ENCODE results near the gene PACS2. TPM values are rescaled to one million over a fixed set of nuclear protein-coding genes. Genes with fewer than 3 reads are reported as not detected.

The PACS2 gene
- total and polyA plus RNA-seq, 2 donors (not counting 3 experiments of a cell fraction or from before 2014, with no cell fraction given): 52.7 to 86.3 TPM

- peaks cover 21% of the 10 kb centered on the region for H3K4me1 ChIP-seq (ENCODE audit: control insufficient read depth, extremely low read depth, insufficient read depth, low read length)
- H3K79me2 ChIP-seq (ENCODE audit: control insufficient read depth, insufficient read depth, low read length): peaks cover 4% of the 10 kb centered on the region
- DNase-seq (ENCODE audit: low read depth, low spot score) (no peak), FAIRE-seq (no peak)
- CTCF ChIA-PET: interaction anchor here (1.0 to 1.7 kb wide), 2 partner anchors 12 to 205 kb away, joined by 4 to 5 read pairs; no protein-coding TSS in a partner anchor
- H3K36me3 ChIP-seq (ENCODE audit: control insufficient read depth in 2 of 2, extremely low read depth in 1 of 2, insufficient read depth in 2 of 2, low read length in 2 of 2): no peaks in the 10 kb centered on the region
- POLR2A ChIA-PET: interaction anchor here (1.2 kb wide), 1 partner anchor 11 kb away, joined by 3 read pairs; no protein-coding TSS in a partner anchor
- no peak overlapping the region for H2AFZ ChIP-seq (ENCODE audit: low read depth, low read length)
- H4K20me1 ChIP-seq (replicated peaks; ENCODE audit: control insufficient read depth, extremely low read depth, insufficient read depth, low read length): no peaks in the 10 kb centered on the region
- H3K4me2 ChIP-seq (ENCODE audit: insufficient read depth, low read length): no peak overlapping the region
- intact Hi-C loops (cut with micrococcal nuclease) (no loop called here), dilution Hi-C loops (cut with MboI; ENCODE audit: extremely low pct_ligation_motif_present, low sequenced_read_pairs) (no loop called here)
- no peaks in the 10 kb centered on the region for H3K27me3 ChIP-seq (ENCODE audit: control insufficient read depth in 2 of 2, insufficient read depth in 2 of 2, low read length in 2 of 2)
- no peak overlapping the region for H3K9ac ChIP-seq (replicated peaks; ENCODE audit: extremely low read depth, insufficient read depth, low read length)
- no peaks in the 10 kb centered on the region for H3K9me1 ChIP-seq (replicated peaks; ENCODE audit: control insufficient read depth, extremely low read depth, insufficient read depth, low read length)
- no peak overlapping the region for H3K4me3 ChIP-seq (replicated peaks in 1 of 3; ENCODE audit: insufficient read depth in 1 of 3, low read depth in 1 of 3, low read length in 3 of 3)
- TF ChIP-seq MYC (IDR thresholded peaks at IDR 0.05; ENCODE audit: low read depth, low read length) (no peak), EZH2 (IDR thresholded peaks at IDR 0.05; ENCODE audit: borderline replicate concordance, low read depth, low read length, severe bottlenecking) (no peak), FOS (IDR thresholded peaks at IDR 0.05; ENCODE audit: borderline replicate concordance, insufficient read depth, low read length) (no peak), GATA2 (IDR thresholded peaks at IDR 0.05; ENCODE audit: insufficient read depth, insufficient read length, low read depth, low read length) (no peak)
- TF ChIP-seq, protein P1, sequence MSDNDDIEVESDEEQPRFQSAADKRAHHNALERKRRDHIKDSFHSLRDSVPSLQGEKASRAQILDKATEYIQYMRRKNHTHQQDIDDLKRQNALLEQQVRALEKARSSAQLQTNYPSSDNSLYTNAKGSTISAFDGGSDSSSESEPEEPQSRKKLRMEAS (IDR thresholded peaks at IDR 0.05; ENCODE audit: insufficient read depth, insufficient read length): no peak
- H3K27ac ChIP-seq (ENCODE audit: insufficient read depth, low read depth, low read length): no peak overlapping the region
- no TSS peak for BruUV-seq (replicated peaks)
- H3K9me3 ChIP-seq (replicated peaks; ENCODE audit: control insufficient read depth, insufficient read depth, low read length): no peaks in the 10 kb centered on the region
Measured at GRCh38 chr14:105400016-105400415, 85.5 kb downstream of the PACS2 start.

GRCh38 chr14:105401699-105402098 lies 87.2 kb downstream of the PACS2 start:
- Histone ChIP-seq H3K4me1 (ENCODE audit: control insufficient read depth, extremely low read depth, insufficient read depth, low read length) (peaks cover 19% of the 10 kb centered on the region), H2AFZ (ENCODE audit: low read depth, low read length) (no peak overlapping the region), H3K9me3 (replicated peaks; ENCODE audit: control insufficient read depth, insufficient read depth, low read length) (no peaks in the 10 kb centered on the region), H3K4me2 (ENCODE audit: insufficient read depth, low read length) (no peak overlapping the region), H3K27ac (ENCODE audit: insufficient read depth, low read depth, low read length) (no peak overlapping the region), H3K4me3 (replicated peaks in 1 of 3; ENCODE audit: insufficient read depth in 1 of 3, low read depth in 1 of 3, low read length in 3 of 3) (no peak overlapping the region), H3K9ac (replicated peaks; ENCODE audit: extremely low read depth, insufficient read depth, low read length) (no peak overlapping the region), H3K36me3 (ENCODE audit: control insufficient read depth in 2 of 2, extremely low read depth in 1 of 2, insufficient read depth in 2 of 2, low read length in 2 of 2) (no peaks in the 10 kb centered on the region), H3K27me3 (ENCODE audit: control insufficient read depth in 2 of 2, insufficient read depth in 2 of 2, low read length in 2 of 2) (no peaks in the 10 kb centered on the region), H3K9me1 (replicated peaks; ENCODE audit: control insufficient read depth, extremely low read depth, insufficient read depth, low read length) (no peaks in the 10 kb centered on the region), H4K20me1 (replicated peaks; ENCODE audit: control insufficient read depth, extremely low read depth, insufficient read depth, low read length) (no peaks in the 10 kb centered on the region), H3K79me2 (ENCODE audit: control insufficient read depth, insufficient read depth, low read length) (peaks cover 4% of the 10 kb centered on the region)
- FAIRE-seq: no peak
- no peak for DNase-seq (ENCODE audit: low read depth, low spot score)
- POLR2A ChIA-PET: no interaction called here
- dilution Hi-C loops (cut with MboI; ENCODE audit: extremely low pct_ligation_motif_present, low sequenced_read_pairs): no loop called here
- BruUV-seq (replicated peaks): no TSS peak
- intact Hi-C loops (cut with micrococcal nuclease): no loop called here
- CTCF ChIA-PET: no interaction called here
- TF ChIP-seq, protein P1 (IDR thresholded peaks at IDR 0.05; ENCODE audit: insufficient read depth, insufficient read length): no peak
- TF ChIP-seq POLR2AphosphoS5 (IDR thresholded peaks at IDR 0.05; ENCODE audit: insufficient read depth, low read depth, low read length): no peak
- no peak for TF ChIP-seq EZH2 (IDR thresholded peaks at IDR 0.05; ENCODE audit: borderline replicate concordance, low read depth, low read length, severe bottlenecking)
- TF ChIP-seq CTCF (IDR thresholded peaks at IDR 0.05; ENCODE audit: extremely low read depth in 1 of 2, insufficient read depth in 1 of 2, low read depth in 1 of 2, low read length in 2 of 2): no peak
- no peak for TF ChIP-seq POLR2A (IDR thresholded peaks at IDR 0.05; ENCODE audit: low read depth, low read length)
- no peak for TF ChIP-seq FOS (IDR thresholded peaks at IDR 0.05; ENCODE audit: borderline replicate concordance, insufficient read depth, low read length)
- TF ChIP-seq GATA2 (IDR thresholded peaks at IDR 0.05; ENCODE audit: insufficient read depth, insufficient read length, low read depth, low read length): no peak
- TF ChIP-seq MYC (IDR thresholded peaks at IDR 0.05; ENCODE audit: low read depth, low read length): no peak
- no peak for TF ChIP-seq JUN (IDR thresholded peaks at IDR 0.05; ENCODE audit: borderline replicate concordance, insufficient read depth, insufficient read length, low read depth)
